ENCODE results near the gene CFDP1.

GRCh38 chr16:75446416-75446815 lies 13.1 kb upstream of the CFDP1 start:
- no peak for TF ChIP-seq CTCF (IDR thresholded peaks at IDR 0.05)
- TF ChIP-seq POLR2A (IDR thresholded peaks at IDR 0.05), result no peak

Measured in adrenal gland (tissue), 5 donors.